ENCODE data around the gene SEC11A. TPM values are rescaled to one million over a fixed set of nuclear protein-coding genes. Genes with fewer than 3 reads are reported as not detected.
"Not testable (repeated sequence)": the region's sequence is repeated elsewhere in the genome, so short reads cannot be mapped to it uniquely, and the experiment has no call there.

Gene SEC11A
- total RNA-seq, 1 donor from 2014 or later: 589 TPM

DNA sequence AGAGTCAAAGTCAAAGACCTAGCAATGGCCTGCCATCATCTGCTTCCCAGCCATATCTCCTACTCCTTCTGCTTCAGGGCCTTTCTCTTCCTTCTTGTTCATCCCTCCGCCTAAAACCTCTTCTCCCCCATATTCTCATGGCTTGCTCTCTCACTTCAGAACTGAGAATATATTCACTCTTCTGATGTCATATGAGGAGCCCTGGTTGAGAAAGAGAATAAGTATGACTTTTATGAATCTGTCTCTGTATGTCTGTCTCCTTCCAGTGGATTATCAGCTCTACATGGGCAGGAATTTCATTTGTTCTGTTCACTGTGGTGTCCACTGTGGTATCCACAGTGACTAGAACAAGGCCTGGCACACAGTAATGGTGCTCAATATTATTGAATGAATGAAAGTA lies 44.3 kb upstream of the SEC11A start:
- no peak overlapping the region for H3K9ac ChIP-seq
- no peak overlapping the region for H3K4me2 ChIP-seq
- H3K79me2 ChIP-seq (ENCODE audit: low read depth): peaks cover 98% of the 10 kb centered on the region
- DNase-seq (ENCODE audit: low spot score): no peak
- no peaks in the 10 kb centered on the region for H3K36me3 ChIP-seq
- no peak overlapping the region for H2AFZ ChIP-seq (replicated peaks)
- no peak overlapping the region for H3K4me3 ChIP-seq
- no peaks in the 10 kb centered on the region for H3K9me3 Mint-ChIP-seq
- H3K4me3 Mint-ChIP-seq: no peak overlapping the region
- H3K27me3 ChIP-seq: no peaks in the 10 kb centered on the region
- no peaks in the 10 kb centered on the region for H3K9me3 ChIP-seq (ENCODE audit: low read depth)
- no peak overlapping the region for H3K27ac ChIP-seq
- peaks cover 9% of the 10 kb centered on the region for H3K4me1 ChIP-seq
- no peak overlapping the region for H3K27ac Mint-ChIP-seq
- H3K36me3 Mint-ChIP-seq: peaks cover 4% of the 10 kb centered on the region
- H3K4me1 Mint-ChIP-seq: peaks cover 3% of the 10 kb centered on the region
- TF ChIP-seq, protein P1, sequence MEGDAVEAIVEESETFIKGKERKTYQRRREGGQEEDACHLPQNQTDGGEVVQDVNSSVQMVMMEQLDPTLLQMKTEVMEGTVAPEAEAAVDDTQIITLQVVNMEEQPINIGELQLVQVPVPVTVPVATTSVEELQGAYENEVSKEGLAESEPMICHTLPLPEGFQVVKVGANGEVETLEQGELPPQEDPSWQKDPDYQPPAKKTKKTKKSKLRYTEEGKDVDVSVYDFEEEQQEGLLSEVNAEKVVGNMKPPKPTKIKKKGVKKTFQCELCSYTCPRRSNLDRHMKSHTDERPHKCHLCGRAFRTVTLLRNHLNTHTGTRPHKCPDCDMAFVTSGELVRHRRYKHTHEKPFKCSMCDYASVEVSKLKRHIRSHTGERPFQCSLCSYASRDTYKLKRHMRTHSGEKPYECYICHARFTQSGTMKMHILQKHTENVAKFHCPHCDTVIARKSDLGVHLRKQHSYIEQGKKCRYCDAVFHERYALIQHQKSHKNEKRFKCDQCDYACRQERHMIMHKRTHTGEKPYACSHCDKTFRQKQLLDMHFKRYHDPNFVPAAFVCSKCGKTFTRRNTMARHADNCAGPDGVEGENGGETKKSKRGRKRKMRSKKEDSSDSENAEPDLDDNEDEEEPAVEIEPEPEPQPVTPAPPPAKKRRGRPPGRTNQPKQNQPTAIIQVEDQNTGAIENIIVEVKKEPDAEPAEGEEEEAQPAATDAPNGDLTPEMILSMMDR (IDR thresholded peaks at IDR 0.05): no peak
- H4K20me1 ChIP-seq (ENCODE audit: low read depth): peaks cover 73% of the 10 kb centered on the region
- no peaks in the 10 kb centered on the region for H3K27me3 Mint-ChIP-seq (ENCODE audit: insufficient read depth, low read depth)
- no peaks in the 10 kb centered on the region for H3F3A ChIP-seq (ENCODE audit: low read depth)

GRCh38 chr15:84759018-84759417 lies 43.1 kb upstream of the SEC11A start:
- no peak for DNase-seq (ENCODE audit: low spot score)
- Mint-ChIP-seq H3K36me3 (peaks cover 2% of the 10 kb centered on the region), H3K9me3 (no peaks in the 10 kb centered on the region), H3K27ac (no peak overlapping the region), H3K4me1 (peaks cover 3% of the 10 kb centered on the region), H3K4me3 (no peak overlapping the region), H3K27me3 (ENCODE audit: insufficient read depth, low read depth) (no peaks in the 10 kb centered on the region)
- no peak overlapping the region for H2AFZ ChIP-seq (replicated peaks)
- H3K27me3 ChIP-seq: no peaks in the 10 kb centered on the region
- peaks cover 9% of the 10 kb centered on the region for H3K4me1 ChIP-seq
- no peak overlapping the region for H3K9ac ChIP-seq
- no peaks in the 10 kb centered on the region for H3K9me3 ChIP-seq (ENCODE audit: low read depth)
- no peak overlapping the region for H3K4me3 ChIP-seq
- H4K20me1 ChIP-seq (ENCODE audit: low read depth): peaks cover 76% of the 10 kb centered on the region
- no peaks in the 10 kb centered on the region for H3K36me3 ChIP-seq
- no peak overlapping the region for H3K27ac ChIP-seq
- H3K79me2 ChIP-seq (ENCODE audit: low read depth): peaks cover 100% of the 10 kb centered on the region
- TF ChIP-seq EZH2 (IDR thresholded peaks at IDR 0.05) (no peak), EZH2phosphoT487 (IDR thresholded peaks at IDR 0.05) (no peak)
- TF ChIP-seq, protein P1 (IDR thresholded peaks at IDR 0.05): no peak
- no peaks in the 10 kb centered on the region for H3F3A ChIP-seq (ENCODE audit: low read depth)
- H3K4me2 ChIP-seq: no peak overlapping the region

- Mint-ChIP-seq H3K4me1 (peaks cover 8% of the 10 kb centered on the region), H3K27ac (no peak overlapping the region), H3K9me3 (no peaks in the 10 kb centered on the region), H3K36me3 (peaks cover 7% of the 10 kb centered on the region), H3K27me3 (ENCODE audit: insufficient read depth, low read depth) (no peaks in the 10 kb centered on the region), H3K4me3 (no peak overlapping the region)
- Histone ChIP-seq H3K36me3 (no peaks in the 10 kb centered on the region), H3K27me3 (no peaks in the 10 kb centered on the region), H2AFZ (replicated peaks) (no peak overlapping the region), H3K4me1 (peaks cover 11% of the 10 kb centered on the region), H4K20me1 (ENCODE audit: low read depth) (peaks cover 56% of the 10 kb centered on the region), H3K79me2 (ENCODE audit: low read depth) (peaks cover 100% of the 10 kb centered on the region), H3F3A (ENCODE audit: low read depth) (peaks cover 1% of the 10 kb centered on the region), H3K4me2 (no peak overlapping the region), H3K9ac (no peak overlapping the region), H3K4me3 (no peak overlapping the region), H3K27ac (no peak overlapping the region), H3K9me3 (ENCODE audit: low read depth) (no peaks in the 10 kb centered on the region)
- no peak for DNase-seq (ENCODE audit: low spot score)
- TF ChIP-seq EZH2phosphoT487 (IDR thresholded peaks at IDR 0.05) (no peak), EZH2 (IDR thresholded peaks at IDR 0.05) (no peak)
- TF ChIP-seq, protein P1 (IDR thresholded peaks at IDR 0.05): no peak
Measured at GRCh38 chr15:84755736-84756527, 40.0 kb upstream of the SEC11A start.

DNA sequence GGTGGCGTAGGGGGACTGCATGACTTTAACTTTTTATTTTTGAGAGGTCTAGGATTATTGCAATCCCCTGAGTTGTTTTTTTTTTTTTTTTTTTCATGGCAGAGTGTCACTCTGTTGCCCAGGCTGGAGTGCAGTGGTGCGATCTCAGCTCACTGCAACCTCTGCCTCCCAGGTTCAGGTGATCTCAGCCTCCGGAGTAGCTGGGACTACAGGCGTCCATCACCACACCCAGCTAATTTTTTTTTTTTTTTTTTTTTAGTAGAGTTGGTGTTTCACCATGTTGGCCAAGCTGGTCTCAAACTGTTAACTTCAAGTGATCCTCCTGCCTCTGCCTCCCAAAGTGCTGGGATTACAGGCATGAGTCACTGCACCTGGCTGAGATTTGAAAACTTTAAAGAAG lies 39.0 kb upstream of the SEC11A start:
- not testable (repeated sequence) for H3K27me3 Mint-ChIP-seq (ENCODE audit: insufficient read depth, low read depth); H3K27ac ChIP-seq; H3K9me3 ChIP-seq (ENCODE audit: low read depth); H3K27me3 ChIP-seq; H3K4me3 ChIP-seq; H3K4me2 ChIP-seq; H3K36me3 ChIP-seq; H3K4me3 Mint-ChIP-seq; H3K9ac ChIP-seq; H3K27ac Mint-ChIP-seq; H3K36me3 Mint-ChIP-seq; DNase-seq (ENCODE audit: low spot score); H2AFZ ChIP-seq (replicated peaks); H3K9me3 Mint-ChIP-seq
- peaks cover 14% of the 10 kb centered on the region for H3K4me1 Mint-ChIP-seq
- peaks cover 12% of the 10 kb centered on the region for H3F3A ChIP-seq (ENCODE audit: low read depth)
- peaks cover 21% of the 10 kb centered on the region for H3K4me1 ChIP-seq
- H3K79me2 ChIP-seq (ENCODE audit: low read depth): peaks cover 100% of the 10 kb centered on the region
- peaks cover 56% of the 10 kb centered on the region for H4K20me1 ChIP-seq (ENCODE audit: low read depth)

All from neural progenitor cell (in vitro differentiated cells).